ENCODE measurements around the gene FAR2. TPM values are rescaled to one million over a fixed set of nuclear protein-coding genes. Genes with fewer than 3 reads are reported as not detected.

Gene FAR2
- total RNA-seq, 1 experiment from 2014 or later = 11.0 TPM

GRCh38 chr12:29207120-29207519 is 58.0 kb downstream of the FAR2 start:
- Histone ChIP-seq H3K9me2 (ENCODE audit: insufficient read depth) (no peaks in the 10 kb centered on the region), H3K27me3 (ENCODE audit: insufficient read depth, low read depth) (no peaks in the 10 kb centered on the region), H3K9me3 (ENCODE audit: insufficient read depth, low read depth) (no peaks in the 10 kb centered on the region; the same call in 1 of the 2 replicates), H3K27ac (no peak overlapping the region), H4K20me1 (ENCODE audit: insufficient read depth) (no peaks in the 10 kb centered on the region), H3K79me2 (ENCODE audit: low read depth) (no peaks in the 10 kb centered on the region), H2AFZ (no peak overlapping the region), H3K4me1 (replicated peaks; ENCODE audit: insufficient read depth) (no peaks in the 10 kb centered on the region), H3F3A (ENCODE audit: insufficient read depth, low read depth) (no peaks in the 10 kb centered on the region), H3K36me3 (ENCODE audit: low read depth) (no peaks in the 10 kb centered on the region), H3K4me3 (no peak overlapping the region), H3K4me2 (no peak overlapping the region)
- intact Hi-C loops (cut with micrococcal nuclease; ENCODE audit: unreplicated experiment) = no loop called here
- POLR2A ChIA-PET (ENCODE audit: unreplicated experiment) = no interaction called here
- DNase-seq = no peak
- CTCF ChIA-PET = no interaction called here
- BruUV-seq (replicated peaks) = no TSS peak
- no peak for TF ChIP-seq EZH2 (IDR thresholded peaks at IDR 0.05; ENCODE audit: low read depth)
- no peak for TF ChIP-seq CTCF (conservative IDR thresholded peaks at IDR 0.05)

- POLR2A ChIA-PET (ENCODE audit: unreplicated experiment) = no interaction called here
- no peaks in the 10 kb centered on the region for H3K79me2 ChIP-seq (ENCODE audit: low read depth)
- H3K36me3 ChIP-seq (ENCODE audit: low read depth) = no peaks in the 10 kb centered on the region
- no peak overlapping the region for H3K4me3 ChIP-seq
- TF ChIP-seq EZH2 (IDR thresholded peaks at IDR 0.05; ENCODE audit: low read depth) (no peak), CTCF (conservative IDR thresholded peaks at IDR 0.05) (no peak)
- no TSS peak for BruUV-seq (replicated peaks)
- H3K27me3 ChIP-seq (ENCODE audit: insufficient read depth, low read depth) = no peaks in the 10 kb centered on the region
- DNase-seq = no peak
- H4K20me1 ChIP-seq (ENCODE audit: insufficient read depth) = no peaks in the 10 kb centered on the region
- CTCF ChIA-PET = no interaction called here
- no peaks in the 10 kb centered on the region for H3F3A ChIP-seq (ENCODE audit: insufficient read depth, low read depth)
- no peak overlapping the region for H2AFZ ChIP-seq
- H3K9me2 ChIP-seq (ENCODE audit: insufficient read depth) = no peaks in the 10 kb centered on the region
- intact Hi-C loops (cut with micrococcal nuclease; ENCODE audit: unreplicated experiment) = no loop called here
- no peak overlapping the region for H3K27ac ChIP-seq
- no peak overlapping the region for H3K4me2 ChIP-seq
- no peaks in the 10 kb centered on the region for H3K9me3 ChIP-seq (ENCODE audit: insufficient read depth, low read depth)
- H3K4me1 ChIP-seq (replicated peaks; ENCODE audit: insufficient read depth) = no peaks in the 10 kb centered on the region
Observed at GRCh38 chr12:29208060-29208459, 59.0 kb downstream of the FAR2 start.

DNA sequence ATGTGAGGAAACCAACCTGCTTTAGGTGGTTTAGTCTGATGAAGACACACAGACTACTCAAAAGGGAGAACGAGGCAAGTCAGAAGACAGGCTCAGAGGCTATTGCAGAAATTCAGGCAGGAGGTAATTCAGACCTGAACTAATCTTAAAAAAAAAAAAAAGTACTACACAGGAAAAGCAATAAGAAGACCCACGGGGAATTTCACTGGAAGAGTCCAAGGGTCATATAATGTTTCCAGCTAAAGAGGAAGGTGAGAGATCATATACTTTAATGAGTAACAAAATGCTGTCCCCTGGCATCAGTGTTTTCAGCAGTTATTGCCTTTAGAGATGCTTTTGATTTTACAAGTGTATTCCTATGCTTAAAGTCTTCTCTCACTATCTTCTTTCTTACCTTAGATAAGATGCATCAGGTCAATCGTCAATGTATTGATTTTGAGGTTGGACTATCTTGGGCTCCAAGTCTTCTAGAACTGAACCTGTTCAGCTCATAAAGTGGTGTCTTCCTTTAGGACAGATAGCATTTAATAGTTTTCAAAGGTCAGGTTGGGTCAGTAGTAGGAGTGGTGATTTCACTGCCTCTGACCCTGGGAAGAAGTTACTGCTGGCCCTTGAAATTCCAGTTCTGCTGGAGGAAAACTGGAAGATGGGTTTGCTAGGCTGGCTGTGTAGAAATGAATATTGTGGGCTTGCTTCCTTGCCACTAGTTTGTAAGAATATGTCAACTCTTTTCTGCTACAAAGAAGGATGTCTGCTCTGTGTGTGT is 60.0 kb downstream of the FAR2 start:
- H4K20me1 ChIP-seq (ENCODE audit: insufficient read depth) = no peaks in the 10 kb centered on the region
- H2AFZ ChIP-seq = no peak overlapping the region
- H3K4me2 ChIP-seq = no peak overlapping the region
- intact Hi-C loops (cut with micrococcal nuclease; ENCODE audit: unreplicated experiment) = no loop called here
- no peaks in the 10 kb centered on the region for H3F3A ChIP-seq (ENCODE audit: insufficient read depth, low read depth)
- H3K9me2 ChIP-seq (ENCODE audit: insufficient read depth) = no peaks in the 10 kb centered on the region
- DNase-seq = no peak
- CTCF ChIA-PET = interaction anchor here (0.5 kb wide), 2 partner anchors 171 to 456 kb away, joined by 3 to 10 read pairs; no protein-coding TSS in a partner anchor
- POLR2A ChIA-PET (ENCODE audit: unreplicated experiment) = no interaction called here
- H3K4me3 ChIP-seq = no peak overlapping the region
- H3K4me1 ChIP-seq (replicated peaks; ENCODE audit: insufficient read depth) = no peaks in the 10 kb centered on the region
- no peaks in the 10 kb centered on the region for H3K79me2 ChIP-seq (ENCODE audit: low read depth)
- BruUV-seq (replicated peaks) = no TSS peak
- no peaks in the 10 kb centered on the region for H3K27me3 ChIP-seq (ENCODE audit: insufficient read depth, low read depth)
- no peak for TF ChIP-seq CTCF (conservative IDR thresholded peaks at IDR 0.05)
- TF ChIP-seq EZH2 (IDR thresholded peaks at IDR 0.05; ENCODE audit: low read depth) = no peak
- H3K36me3 ChIP-seq (ENCODE audit: low read depth) = no peaks in the 10 kb centered on the region
- H3K9me3 ChIP-seq (ENCODE audit: insufficient read depth, low read depth) = no peaks in the 10 kb centered on the region
- no peak overlapping the region for H3K27ac ChIP-seq
